Thyroid gland (tissue), 4 donors: ENCODE results near the gene CLEC6A.

Source experiments
- POLR2A ChIP-seq, 2 donors: fragments of 450-650 bp; IDR thresholded peaks; one replicate each; pipeline ENCODE4 v1.6.1; 2017; ENCODE audit warnings: antibody characterized with exemption in 2 of 2, mild to moderate bottlenecking in 2 of 2, moderate library complexity in 1 of 2
- TF ChIP-seq, protein P1 (sequence below), 6 experiments: fragments of 200-600 bp in 3 of 6; fragments of 450-650 bp in 3 of 6; sonication (generic) in 3 of 6; IDR thresholded peaks; one replicate each; pipeline ENCODE4 v1.5.1; 2016 to 2019; ENCODE audit warnings: antibody characterized with exemption in 6 of 6, mild to moderate bottlenecking in 2 of 6, inconsistent platforms in 1 of 6, moderate library complexity in 1 of 6

DNA sequence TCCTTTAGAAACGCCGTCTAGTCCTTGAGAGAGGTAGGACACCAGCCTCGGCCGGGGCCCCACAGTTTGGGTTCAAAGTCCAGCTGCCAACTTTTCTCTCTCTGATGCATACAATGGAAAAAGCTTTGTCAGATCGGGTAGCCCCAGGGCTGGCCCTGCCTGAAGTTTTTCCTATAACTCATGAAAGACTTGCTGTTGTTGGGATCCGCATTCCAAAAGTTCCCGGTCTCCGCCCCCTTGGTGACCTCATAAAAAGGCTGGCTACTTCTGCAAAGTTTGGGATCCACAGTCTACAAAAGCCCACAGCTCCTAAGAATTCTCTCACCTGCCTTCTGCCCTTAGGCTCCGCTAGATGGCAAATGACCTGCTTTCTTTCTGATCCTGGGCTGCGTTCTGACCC is 35.3 kb upstream of the CLEC6A start:
- TF ChIP-seq, protein P1, sequence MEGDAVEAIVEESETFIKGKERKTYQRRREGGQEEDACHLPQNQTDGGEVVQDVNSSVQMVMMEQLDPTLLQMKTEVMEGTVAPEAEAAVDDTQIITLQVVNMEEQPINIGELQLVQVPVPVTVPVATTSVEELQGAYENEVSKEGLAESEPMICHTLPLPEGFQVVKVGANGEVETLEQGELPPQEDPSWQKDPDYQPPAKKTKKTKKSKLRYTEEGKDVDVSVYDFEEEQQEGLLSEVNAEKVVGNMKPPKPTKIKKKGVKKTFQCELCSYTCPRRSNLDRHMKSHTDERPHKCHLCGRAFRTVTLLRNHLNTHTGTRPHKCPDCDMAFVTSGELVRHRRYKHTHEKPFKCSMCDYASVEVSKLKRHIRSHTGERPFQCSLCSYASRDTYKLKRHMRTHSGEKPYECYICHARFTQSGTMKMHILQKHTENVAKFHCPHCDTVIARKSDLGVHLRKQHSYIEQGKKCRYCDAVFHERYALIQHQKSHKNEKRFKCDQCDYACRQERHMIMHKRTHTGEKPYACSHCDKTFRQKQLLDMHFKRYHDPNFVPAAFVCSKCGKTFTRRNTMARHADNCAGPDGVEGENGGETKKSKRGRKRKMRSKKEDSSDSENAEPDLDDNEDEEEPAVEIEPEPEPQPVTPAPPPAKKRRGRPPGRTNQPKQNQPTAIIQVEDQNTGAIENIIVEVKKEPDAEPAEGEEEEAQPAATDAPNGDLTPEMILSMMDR (IDR thresholded peaks at IDR 0.05), result no peak
- TF ChIP-seq POLR2A (IDR thresholded peaks at IDR 0.05), result no peak
